Measurements from ENCODE around the gene NAALADL2.
"Not testable (repeated sequence)": the region's sequence is repeated elsewhere in the genome, so short reads cannot be mapped to it uniquely, and the experiment has no call there.

The NAALADL2 gene

DNA sequence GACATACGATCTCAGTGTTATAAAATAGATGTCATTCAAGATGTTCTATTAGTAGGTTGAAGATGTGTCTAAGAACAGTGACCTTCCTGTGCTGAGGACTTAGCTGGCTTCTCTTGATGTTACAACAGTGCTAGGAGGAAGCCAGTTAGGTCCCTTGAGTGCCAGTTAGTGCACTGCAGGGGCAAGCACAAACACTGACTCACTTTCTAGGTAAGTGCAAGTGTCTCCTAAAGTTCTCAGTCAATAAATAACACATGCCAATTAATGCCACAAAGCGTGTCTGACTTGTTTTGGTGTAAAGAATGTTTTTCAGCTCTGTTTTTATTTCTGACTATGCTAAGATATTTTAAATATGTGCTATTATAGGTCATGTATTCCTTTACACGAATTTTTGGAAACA lies 211.8 kb downstream of the NAALADL2 start:
- DNase-seq (ENCODE audit: low read depth) = peak; percentile 72

DNA sequence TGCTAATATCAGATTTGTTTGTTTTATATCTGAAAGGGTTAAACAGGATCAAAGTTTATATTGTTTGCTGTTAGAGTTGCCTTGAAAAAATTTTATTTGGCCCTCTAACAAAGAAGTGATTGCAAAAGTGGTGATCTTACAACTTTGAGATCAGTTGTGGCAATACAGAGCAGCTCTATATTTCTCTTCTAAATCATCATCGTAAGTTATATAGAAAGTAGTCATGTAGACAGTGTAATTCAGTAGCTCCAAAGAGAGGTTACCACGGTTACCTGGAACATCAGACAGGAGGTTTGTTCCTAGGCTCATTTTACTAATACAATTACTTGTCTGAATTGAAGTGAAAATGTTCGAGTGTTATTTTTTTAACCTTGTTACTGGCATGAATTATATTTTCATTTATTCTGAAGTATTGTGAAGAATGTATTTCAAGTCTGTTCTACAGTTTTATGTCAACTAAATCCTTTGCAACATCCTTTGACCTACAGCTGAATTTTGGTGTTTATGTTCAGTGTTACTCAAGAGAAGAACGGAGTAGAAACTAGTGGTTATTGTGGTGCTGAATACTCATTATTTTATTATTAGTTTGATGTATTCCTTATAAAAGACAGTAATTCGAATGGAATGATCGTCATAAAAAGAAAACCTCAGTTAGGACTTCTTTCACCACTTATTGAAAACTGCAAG lies 214.2 kb downstream of the NAALADL2 start:
- peak; percentile 7 for DNase-seq (ENCODE audit: low read depth)

DNA sequence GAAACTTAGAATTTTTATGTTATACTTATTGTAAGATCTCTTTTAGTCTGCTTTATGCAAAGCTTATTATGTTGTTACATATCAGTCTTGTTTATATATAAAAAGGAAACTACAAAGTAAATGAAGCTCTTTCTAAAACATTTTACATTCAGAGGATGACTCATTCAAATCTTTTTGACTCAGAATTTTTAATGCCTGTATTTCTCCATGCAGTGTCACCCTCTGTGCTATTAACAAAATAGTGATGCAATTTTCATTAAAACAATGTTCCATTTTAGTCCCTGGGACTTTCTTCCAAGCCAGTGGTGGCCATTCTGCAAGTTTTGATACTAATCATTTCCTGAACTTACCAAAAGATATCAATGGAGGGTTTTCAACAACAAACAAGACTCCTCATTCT lies 216.1 kb downstream of the NAALADL2 start:
- peak; percentile 70 for DNase-seq (ENCODE audit: low read depth)

DNA sequence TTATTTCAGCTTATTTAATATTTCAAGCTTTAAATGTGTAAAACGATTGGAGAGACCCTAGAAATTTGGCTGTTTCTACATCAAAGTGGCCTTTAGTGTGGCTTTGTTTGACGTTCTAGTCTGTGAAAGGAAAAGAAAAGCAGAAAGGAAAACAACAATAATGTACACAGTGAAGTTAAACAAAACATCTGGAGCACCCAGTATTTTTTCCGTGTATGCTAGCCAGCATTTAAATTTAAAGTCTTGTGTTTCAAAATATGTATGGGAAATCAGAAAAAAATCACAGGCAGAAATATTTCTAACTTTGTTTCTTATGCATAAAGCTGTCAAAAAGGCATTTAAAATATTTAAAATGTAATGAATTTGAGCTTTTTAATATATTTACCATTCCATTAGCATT lies 218.1 kb downstream of the NAALADL2 start:
- DNase-seq (ENCODE audit: low read depth) = no peak

DNA sequence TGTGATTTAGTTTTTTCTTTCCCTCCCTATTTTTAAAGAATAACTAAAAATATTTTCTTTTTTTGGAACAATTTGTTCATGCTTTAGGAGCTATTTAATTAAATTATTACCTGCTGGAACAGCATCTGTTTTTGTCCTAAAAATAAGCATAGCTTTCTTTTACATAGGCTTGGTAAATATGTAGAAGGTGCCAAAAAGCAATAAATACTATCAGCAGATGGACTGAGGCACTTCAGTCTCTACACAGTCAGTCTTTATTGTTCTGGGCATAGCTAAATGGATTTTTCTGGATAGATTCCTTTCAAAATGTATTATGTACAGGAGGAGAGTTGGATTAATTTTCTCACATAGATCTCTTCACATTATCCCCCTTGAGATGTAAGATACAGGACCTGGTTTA lies 223.5 kb downstream of the NAALADL2 start:
- no peak for DNase-seq (ENCODE audit: low read depth)

DNA sequence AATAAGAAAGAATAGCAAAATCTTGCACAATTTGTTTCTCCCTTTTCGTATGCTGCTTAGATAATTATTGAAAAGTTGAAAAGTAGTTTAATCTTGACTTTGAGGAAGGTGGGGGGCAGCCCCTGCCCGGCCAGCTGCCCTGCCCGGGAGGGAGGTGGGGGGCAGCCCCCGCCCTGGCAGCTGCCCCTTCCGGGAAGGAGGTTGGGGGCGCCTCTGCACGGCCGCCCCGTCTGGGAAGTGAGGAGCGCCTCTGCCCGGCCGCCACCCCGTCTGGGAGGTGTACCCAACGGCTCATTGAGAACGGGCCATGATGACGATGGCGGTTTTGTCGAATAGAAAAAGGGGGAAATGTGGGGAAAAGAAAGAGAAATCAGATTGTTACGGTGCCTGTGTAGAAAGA lies 228.0 kb downstream of the NAALADL2 start:
- DNase-seq (ENCODE audit: low read depth) = not testable (repeated sequence)

DNA sequence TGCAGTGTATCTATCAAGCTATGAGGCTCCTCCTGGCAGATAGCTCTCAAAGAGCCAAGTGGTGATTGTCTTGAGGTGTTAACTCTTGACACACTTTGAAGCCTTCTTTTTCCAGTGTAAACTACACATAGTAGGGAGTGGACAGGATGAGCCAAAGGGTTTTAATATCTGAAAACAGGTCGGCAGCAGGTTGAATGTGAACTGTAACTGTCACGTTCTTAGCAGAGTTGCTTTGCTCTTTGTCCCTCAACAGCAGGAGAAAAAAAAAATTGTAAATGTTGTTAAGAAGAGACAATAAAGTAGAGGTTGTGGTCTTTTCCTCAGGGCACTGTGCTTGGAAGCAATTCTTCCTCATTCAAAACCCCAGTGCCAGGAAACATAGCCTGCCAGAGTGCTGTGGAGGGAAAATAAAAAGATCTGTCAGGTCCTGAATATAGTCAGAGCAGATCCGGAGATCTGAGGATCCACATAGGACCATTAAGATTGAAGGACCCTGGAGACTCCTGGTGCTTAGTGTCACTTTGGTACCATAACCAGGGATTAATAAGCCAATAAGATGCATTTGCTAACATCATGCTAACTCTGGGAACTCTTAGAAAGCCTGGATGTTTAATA lies 229.7 kb downstream of the NAALADL2 start:
- no peak for DNase-seq (ENCODE audit: low read depth)

DNA sequence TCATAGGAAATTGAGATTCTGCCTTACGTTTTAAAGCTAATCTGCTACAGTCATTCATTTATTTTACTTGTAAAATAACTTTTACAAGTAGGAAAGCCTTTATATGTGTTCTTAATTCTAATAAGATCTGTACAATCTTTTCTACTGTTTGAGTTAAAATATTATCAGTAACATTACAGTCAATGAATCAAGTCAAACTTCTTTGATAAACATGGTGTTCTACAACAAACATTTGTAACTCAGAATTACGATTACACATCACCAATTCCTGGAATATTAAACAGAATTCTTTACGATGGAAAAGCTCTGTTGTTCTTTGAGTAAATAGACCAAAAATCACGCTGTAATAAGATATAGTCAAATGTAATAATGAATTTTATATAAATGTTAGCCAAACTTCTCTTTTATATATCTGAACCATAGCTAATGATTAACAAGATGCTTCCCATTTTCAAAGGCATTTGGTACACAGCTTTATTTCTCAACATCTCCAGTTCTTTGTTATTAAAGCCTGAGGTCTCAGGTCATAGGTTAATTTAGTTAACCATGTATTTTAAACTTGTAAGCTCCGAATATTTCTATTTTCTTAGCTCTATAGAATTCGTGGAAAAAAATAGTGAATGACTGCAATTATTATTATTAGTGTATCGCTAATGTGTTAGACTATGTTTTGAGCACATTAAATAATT lies 232.4 kb downstream of the NAALADL2 start:
- no peak for DNase-seq (ENCODE audit: low read depth)

DNA sequence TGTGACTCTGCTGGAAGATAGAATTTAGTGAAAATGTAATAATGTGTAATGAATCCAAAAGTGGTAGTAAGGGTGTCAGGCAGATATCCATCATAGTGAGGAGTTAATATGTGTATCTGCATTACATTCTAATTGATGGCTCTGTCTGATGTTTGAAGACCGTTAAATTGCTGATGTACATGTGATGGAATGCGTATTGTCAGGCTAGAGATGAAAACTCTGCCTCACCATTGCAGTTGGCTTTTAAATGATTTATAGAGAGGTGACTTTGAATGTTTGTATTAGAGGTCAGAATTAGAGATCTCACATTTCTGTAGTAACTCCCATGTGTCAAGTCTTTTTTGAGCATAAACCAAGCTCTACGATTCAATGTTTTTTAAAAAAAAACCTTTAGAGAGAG lies 234.6 kb downstream of the NAALADL2 start:
- peak; percentile 24 for DNase-seq (ENCODE audit: low read depth)

DNA sequence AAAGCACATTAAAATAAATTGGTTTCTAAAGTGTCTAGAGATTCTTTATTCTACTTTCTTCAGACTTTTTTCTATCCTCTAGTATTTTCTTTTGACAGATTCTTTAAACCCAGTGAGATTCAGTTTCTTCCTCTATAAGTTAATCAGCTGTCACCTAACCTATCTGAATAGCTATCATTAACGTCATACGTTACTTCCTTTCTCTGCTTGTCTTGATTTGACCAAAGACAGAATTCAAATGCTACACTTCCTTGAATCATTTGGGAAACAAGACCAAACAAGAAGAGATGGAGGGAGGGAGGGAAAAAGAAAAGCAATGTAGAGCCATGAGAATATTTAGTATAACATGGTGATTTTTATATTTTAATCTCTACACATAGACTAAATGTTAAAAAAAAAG lies 235.2 kb downstream of the NAALADL2 start:
- DNase-seq (ENCODE audit: low read depth) = no peak

DNA sequence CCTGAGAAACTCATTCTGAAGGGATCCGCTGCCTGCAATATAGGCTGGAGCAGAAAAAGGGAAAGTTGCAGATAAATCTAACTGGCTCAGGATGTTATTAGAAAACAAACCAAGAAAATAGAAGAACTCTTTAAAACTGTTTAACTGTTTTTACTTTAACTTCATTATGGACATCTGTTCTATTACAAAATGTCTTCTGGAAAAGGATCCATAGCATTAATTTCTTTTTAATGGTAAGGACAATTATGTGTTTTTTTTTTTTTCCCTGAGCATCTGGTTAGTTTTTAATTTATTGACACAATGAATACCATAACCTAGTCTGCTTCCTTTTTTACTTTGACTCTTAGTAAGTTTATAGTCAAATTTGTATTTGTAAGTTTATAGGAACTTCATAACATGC lies 239.5 kb downstream of the NAALADL2 start:
- no peak for DNase-seq (ENCODE audit: low read depth)

DNA sequence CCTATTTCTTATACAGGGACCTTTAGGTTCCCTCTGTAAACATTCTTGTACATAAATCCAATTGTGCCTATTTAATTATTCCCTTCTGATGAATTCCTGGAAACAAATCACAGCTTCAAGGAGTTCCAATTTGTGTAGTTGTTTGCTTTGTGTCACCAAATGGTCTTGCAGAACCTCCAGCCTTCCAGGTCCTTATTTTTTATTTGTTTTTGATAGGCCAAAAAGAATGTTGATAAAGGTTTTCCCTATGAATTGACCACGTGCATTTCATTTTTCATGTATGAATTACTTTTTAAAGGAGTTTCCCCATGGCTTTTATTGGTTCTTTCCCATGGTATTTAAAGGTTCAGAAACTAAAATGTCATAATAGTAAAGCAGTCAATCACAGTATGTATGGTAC lies 243.0 kb downstream of the NAALADL2 start:
- DNase-seq (ENCODE audit: low read depth) = no peak

DNA sequence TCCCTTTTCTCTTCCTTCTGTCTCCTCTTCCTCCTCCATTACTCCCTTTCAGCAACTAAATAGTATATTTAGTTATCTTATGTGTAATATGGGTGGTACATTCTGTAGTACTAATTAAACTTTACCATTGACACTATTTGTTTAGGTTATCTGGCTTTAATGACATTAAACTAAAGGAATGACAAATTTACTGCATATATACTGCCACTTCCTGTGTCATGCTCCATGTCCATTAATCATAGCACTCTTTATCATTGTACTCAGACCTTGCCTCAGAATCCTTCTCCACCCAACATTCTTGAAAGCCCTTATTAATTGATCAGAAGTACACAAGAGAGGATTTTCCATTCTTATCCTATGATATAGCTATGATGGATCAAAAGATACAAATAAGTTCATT lies 244.2 kb downstream of the NAALADL2 start:
- peak; percentile 25 for DNase-seq (ENCODE audit: low read depth)

DNA sequence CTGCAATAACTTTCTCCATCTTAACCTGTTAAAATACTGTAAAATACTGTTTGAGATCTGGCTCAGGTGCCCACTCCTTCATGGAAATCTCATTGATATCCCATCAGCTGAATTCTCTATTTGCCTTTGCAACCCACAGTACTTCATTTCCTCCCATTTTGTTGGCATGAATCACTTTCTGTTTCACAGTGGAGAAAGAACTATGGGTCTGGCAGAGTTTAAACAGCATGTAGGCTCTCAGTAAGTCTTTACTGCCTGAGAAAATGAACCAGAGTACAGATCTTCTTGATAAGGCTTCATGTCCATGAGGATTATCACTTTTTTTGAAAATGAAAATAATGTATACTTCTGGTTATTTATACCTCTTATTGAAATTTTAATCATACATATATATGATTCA lies 245.9 kb downstream of the NAALADL2 start:
- DNase-seq (ENCODE audit: low read depth) = peak; percentile 64

DNA sequence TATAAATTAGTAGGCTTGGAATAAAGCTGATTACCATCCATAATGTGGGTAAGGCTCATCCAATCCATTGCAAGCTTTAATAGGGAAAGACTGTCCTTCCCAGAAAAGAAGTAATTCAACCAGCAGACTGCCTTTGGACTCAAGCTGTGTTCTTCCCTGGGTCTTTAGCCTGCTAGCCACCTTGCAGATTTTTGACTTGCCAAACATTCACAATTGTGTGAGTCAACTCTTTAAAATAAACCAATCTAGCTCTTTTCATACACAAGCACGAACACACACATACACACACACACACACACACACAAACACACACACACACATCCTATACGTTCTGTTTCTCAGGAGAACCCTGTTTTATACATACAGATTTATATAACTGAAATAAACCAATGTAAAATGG lies 248.1 kb downstream of the NAALADL2 start:
- DNase-seq (ENCODE audit: low read depth) = peak; percentile 23

DNA sequence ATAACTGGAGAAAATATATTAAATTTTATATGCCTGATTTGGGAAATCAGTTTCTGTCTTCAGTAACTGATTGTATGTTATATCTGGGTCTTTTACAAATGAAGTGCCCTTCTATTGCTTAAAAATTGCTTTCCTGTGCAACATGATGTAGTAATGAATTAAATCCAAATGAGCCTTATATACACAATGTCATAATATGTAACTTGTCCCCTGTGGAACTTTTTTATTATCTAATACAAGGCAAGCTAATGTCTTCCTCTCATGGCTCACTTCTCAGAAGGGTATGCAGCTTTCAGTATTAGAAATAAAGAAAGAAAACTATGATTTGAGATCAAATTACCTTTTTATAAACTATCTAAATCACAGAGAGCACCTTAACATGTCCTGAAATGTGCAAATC lies 248.9 kb downstream of the NAALADL2 start:
- DNase-seq (ENCODE audit: low read depth) = no peak

DNA sequence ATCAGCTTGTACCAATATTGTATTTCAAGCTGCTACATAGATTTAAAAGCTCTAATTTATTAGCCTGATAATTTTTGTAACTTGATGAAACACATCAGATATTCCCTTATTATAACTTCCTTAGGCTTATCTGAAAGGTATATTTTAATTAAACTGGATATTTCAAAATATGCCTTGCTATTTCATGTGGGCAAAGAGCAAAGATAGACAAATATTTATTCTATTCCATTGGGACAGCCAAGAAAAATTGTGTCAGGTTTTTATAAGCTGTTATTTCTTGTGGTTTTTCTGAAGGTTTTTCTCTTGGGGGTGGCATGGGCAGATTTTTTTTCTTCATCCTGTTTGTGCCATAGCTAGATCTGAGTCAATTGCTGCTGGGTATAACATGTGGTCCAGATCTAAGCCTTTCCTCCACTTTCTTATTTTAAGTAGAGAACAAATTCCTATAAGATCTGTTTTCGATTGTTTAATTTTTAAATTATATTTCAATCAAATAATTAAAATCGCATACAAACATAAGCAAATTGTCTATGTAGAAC lies 249.5 kb downstream of the NAALADL2 start:
- peak; percentile 30 for DNase-seq (ENCODE audit: low read depth)

DNA sequence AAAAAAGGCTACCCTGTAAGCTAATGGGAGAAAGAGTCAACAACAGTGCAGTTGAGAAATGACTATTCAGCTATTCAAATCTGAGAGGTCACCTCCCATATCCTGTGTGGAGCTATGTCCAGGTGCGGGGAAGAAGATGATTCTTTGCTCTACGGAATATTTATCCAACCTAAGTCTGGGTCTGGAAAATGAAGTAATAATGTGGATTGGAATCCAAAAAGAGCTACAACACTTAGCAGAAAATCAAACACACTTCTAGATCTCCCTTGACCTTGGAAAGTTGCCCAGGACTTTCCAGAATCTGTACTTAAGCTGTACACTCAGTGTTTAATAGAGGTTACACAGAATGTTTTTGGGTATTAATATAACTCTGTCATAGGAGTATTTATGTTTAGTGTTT lies 251.9 kb downstream of the NAALADL2 start:
- DNase-seq (ENCODE audit: low read depth) = peak; percentile 54

DNA sequence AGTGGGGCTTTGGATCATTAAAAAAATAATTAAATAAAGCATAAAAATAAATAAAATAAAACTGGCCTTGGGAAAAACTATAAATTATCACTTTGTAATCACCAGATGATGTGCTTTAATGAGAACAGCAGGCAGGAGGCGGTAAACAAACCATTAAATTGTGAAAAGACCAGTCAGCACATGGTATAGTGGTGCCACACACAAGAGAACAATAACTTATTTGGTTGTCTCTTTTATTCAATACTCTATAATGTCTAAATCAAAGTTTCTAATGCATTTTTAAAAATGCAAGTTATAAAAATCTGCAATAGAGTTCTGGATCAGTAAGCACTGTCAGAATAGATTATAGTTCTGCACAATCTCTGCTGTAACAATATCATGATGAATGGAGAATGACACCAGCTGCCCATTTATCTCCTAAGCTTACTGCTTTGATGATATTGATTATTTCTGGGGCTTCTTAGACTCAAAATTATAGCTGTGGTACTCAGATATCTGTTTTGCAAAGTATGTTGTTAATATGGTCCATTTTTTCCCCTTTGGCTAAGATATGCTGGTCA lies 259.3 kb downstream of the NAALADL2 start:
- DNase-seq (ENCODE audit: low read depth) = no peak

DNA sequence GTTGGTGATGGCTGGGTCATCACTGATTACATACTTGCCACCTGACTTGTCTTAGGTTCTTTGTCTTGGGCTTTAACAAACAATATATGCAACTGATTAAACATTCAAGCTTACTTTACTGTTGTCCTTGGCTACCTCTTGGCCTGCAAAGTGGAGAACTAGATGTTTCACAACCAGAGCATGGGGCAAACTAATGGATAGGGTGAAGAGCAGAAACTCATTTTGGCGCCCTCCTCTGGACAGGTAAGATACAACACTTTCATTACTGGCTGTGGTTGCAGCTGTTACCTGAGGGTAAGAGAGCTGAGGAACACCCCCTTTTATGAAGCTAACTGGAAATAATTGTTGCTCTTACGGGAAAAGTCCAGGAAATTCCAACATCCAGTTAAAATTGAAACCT lies 262.1 kb downstream of the NAALADL2 start:
- no peak for DNase-seq (ENCODE audit: low read depth)

DNA sequence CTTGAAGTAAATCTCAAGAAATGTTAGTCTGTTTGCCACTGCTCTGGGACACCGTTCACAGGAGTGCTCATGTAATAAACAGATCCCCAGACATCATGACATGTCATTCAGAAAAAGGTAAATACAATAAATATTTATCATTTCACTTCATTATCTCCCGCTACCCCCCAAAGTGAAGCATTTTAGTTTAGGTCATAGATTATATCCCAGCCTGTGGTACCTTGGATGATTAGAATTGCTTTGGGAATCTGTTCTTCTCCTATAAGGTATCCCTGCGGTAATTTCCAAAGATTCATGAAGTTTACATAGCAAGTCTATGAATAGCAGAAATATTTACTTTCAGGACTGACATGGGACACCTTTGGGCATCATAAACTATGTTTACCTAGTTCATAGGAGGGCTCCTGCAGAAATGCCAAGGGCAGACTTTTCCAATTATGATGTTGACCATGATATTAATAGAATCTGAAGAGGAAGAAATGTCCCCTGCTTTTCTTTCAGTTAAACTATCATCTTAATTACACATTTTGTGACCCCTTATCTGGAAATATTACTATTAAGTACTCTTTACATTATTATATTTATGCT lies 268.0 kb downstream of the NAALADL2 start:
- DNase-seq (ENCODE audit: low read depth) = no peak

DNA sequence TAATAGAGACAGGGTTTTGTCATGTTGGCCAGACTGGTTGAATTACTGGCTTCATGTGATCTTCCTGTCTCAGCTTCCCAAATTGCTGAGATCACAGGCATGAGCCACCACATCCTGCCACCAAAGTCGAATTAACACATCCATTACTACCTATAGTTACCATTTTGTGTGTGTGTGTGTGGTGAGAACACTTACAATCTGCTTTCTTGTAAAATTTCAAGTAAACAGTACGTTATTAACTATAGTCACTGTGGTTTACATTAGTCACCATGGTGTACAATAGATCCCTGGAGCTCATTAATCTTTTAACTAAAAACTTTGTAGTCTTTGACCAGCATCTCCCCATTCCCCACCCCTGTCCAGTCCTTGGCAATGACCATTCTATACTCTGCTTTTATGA lies 270.0 kb downstream of the NAALADL2 start:
- peak; percentile 58 for DNase-seq (ENCODE audit: low read depth)

DNA sequence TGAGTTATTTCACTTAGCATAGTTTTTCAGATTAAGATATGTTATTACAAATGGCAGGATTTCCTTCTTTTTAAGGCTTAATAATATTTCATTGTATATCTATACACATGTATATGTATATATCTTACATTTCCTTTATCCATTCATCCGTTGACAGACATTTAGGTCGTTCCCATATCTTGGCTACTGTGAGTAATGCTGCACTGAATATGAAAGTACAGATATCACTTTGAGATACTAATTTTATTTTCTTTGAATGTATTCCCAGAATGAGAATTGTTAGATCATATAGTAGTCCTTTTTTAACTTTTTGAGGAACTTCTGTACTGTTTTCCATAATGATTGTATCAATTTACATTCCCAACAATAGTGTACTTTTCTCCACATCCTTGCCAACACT lies 270.4 kb downstream of the NAALADL2 start:
- no peak for DNase-seq (ENCODE audit: low read depth)

All from EH (cell line).